HCT116 (cell line): ENCODE results near the gene RAP1GAP2. TPM values are rescaled to one million over a fixed set of nuclear protein-coding genes. Genes with fewer than 3 reads are reported as not detected.
A peak's percentile ranks its signal among the peaks of the same experiment; 100 is the strongest.
"Not testable (repeated sequence)": the region's sequence is repeated elsewhere in the genome, so short reads cannot be mapped to it uniquely, and the experiment has no call there.

ENCODE experiments used
- ATAC-seq: fragments of 200-7000 bp; cut with Tn5 transposase; 2 replicates; pipeline ENCODE4 v1.9.1; 2020; ENCODE audit warnings: mild to moderate bottlenecking, moderate library complexity
- BruUV-seq: library from RNA; stranded (reverse); fragments of 400-500 nt; replicated peaks from 2 replicates; lab custom pipeline; 2021; lab: Mats Ljungman, UMichigan
- CTCF ChIA-PET: fragments of 300-600 bp; sonication (Branson Sonifier 250); formaldehyde crosslinking; loops from one replicate; lab custom pipeline; 2021; ENCODE audit warnings: antibody characterized with exemption; lab: Charles Lee
- POLR2A ChIA-PET: fragments of 300-600, 350-600 bp; sonication (Branson Sonifier 250); formaldehyde crosslinking; loops from one replicate; lab custom pipeline; 2021; ENCODE audit warnings: antibody characterized with exemption; lab: Charles Lee
- RAD21 ChIA-PET, 2 experiments: fragments of 300-600 bp; sonication (Branson Sonifier 250); formaldehyde crosslinking; loops; one replicate each; lab custom pipeline; 2023; ENCODE audit warnings: low total read pairs in 2 of 2; ENCODE audit not compliant: uncharacterized antibody in 2 of 2, unreplicated experiment in 2 of 2, low non-redundant PET in 1 of 2; lab: Charles Lee
- DNase-seq: peaks from one replicate; pipeline ENCODE4 v3.0.0-alpha.2; 2010; ENCODE audit warnings: low read depth, low spot score
- H2AFZ ChIP-seq: fragments of 200-600 bp; shearing (Covaris generic), sonication (generic); 2 replicates; pipeline ENCODE4 v1.6.1; 2017; ENCODE audit warnings: low read depth, mixed run types, mixed read lengths, antibody characterized with exemption, low read length; ENCODE audit not compliant: poor library complexity, severe bottlenecking
- H3K27ac ChIP-seq: 2 replicates; pipeline ENCODE4 v1.5.1; 2012; ENCODE audit warnings: low read depth, low read length
- H3K27me3 ChIP-seq: fragments of 200-600 bp; sonication (generic); 2 replicates; pipeline ENCODE4 v1.6.1; 2016; ENCODE audit warnings: mixed run types, low read length, mixed read lengths; ENCODE audit not compliant: insufficient read depth
- H3K36me3 ChIP-seq, 2 experiments: fragments of 200-500 bp in 1 of 2; fragments of 200-600 bp in 1 of 2; sonication (Bioruptor generic) in 1 of 2; sonication (generic) in 1 of 2; 2 replicates each; pipeline versions ENCODE4 v1.5.1 to v1.6.1; 2014 to 2016; ENCODE audit warnings: low read length in 2 of 2, inconsistent platforms in 1 of 2, mixed read lengths in 1 of 2, mixed run types in 1 of 2; ENCODE audit not compliant: insufficient read depth in 2 of 2, control insufficient read depth in 1 of 2
- H3K4me1 ChIP-seq, 2 experiments: fragments of 200-600 bp in 1 of 2; sonication (generic) in 1 of 2; 2 replicates each; pipeline versions ENCODE4 v1.5.1 to v1.6.1; 2012 to 2017; ENCODE audit warnings: low read length in 2 of 2, inconsistent platforms in 1 of 2, mild to moderate bottlenecking in 1 of 2, mixed read lengths in 1 of 2, mixed run types in 1 of 2, moderate library complexity in 1 of 2; ENCODE audit not compliant: insufficient read depth in 2 of 2, control insufficient read depth in 1 of 2
- H3K4me2 ChIP-seq: fragments of 200-600 bp; sonication (generic); 2 replicates; pipeline ENCODE4 v1.6.1; 2017; ENCODE audit warnings: mixed run types, low read length, mixed read lengths
- H3K4me3 ChIP-seq, 2 experiments: fragments of 200-600 bp in 1 of 2; sonication (generic) in 1 of 2; replicated peaks in 1 of 2; 2 replicates each; pipeline ENCODE4 v1.5.1; 2011 to 2016; ENCODE audit warnings: low read length in 2 of 2, control low read depth in 1 of 2, low read depth in 1 of 2, mild to moderate bottlenecking in 1 of 2, mixed read lengths in 1 of 2, mixed run types in 1 of 2
- H3K79me2 ChIP-seq: fragments of 200-600 bp; sonication (generic); 2 replicates; pipeline ENCODE4 v1.6.1; 2017; ENCODE audit warnings: mild to moderate bottlenecking, mixed run types, low read length, moderate library complexity, mixed read lengths; ENCODE audit not compliant: insufficient read depth
- H3K9ac ChIP-seq: fragments of 200-600 bp; sonication (generic); 2 replicates; pipeline ENCODE4 v1.6.1; 2016; ENCODE audit warnings: low read length, mixed read lengths
- H3K9me2 ChIP-seq: fragments of 200-600 bp; sonication (generic), shearing (Covaris generic); 2 replicates; pipeline ENCODE4 v1.6.1; 2017; ENCODE audit warnings: mixed run types, mild to moderate bottlenecking, moderate library complexity; ENCODE audit not compliant: insufficient read depth
- H3K9me3 ChIP-seq, 2 experiments: fragments of 200-500 bp in 1 of 2; fragments of 200-600 bp in 1 of 2; sonication (Bioruptor generic) in 1 of 2; sonication (generic) in 1 of 2; 2 replicates each; pipeline ENCODE4 v1.6.1; 2014 to 2017; ENCODE audit warnings: low read length in 2 of 2, mixed read lengths in 2 of 2, inconsistent platforms in 1 of 2, low read depth in 1 of 2, mild to moderate bottlenecking in 1 of 2, mixed run types in 1 of 2, moderate library complexity in 1 of 2; ENCODE audit not compliant: control insufficient read depth in 1 of 2, insufficient read depth in 1 of 2
- H4K20me1 ChIP-seq: fragments of 200-600 bp; sonication (generic), shearing (Covaris generic); 2 replicates; pipeline ENCODE4 v1.6.1; 2017; ENCODE audit warnings: mixed run types, mild to moderate bottlenecking, moderate library complexity; ENCODE audit not compliant: insufficient read depth
- ELF1 ChIP-seq: IDR thresholded peaks from 2 replicates; pipeline ENCODE4 v1.6.1; 2012; ENCODE audit warnings: low read depth, borderline replicate concordance
- REST ChIP-seq: IDR thresholded peaks from 2 replicates; pipeline ENCODE4 v1.6.1; 2012; ENCODE audit warnings: low read depth
- SIN3A ChIP-seq: IDR thresholded peaks from 2 replicates; pipeline ENCODE4 v1.6.1; 2012; ENCODE audit warnings: low read depth
- intact Hi-C: fragments of 100-400 bp; cut with micrococcal nuclease; formaldehyde crosslinking; loops from 2 replicates; pipeline ENCODE4 v1.10.0; 2022
- total RNA-seq: library from RNA; stranded (reverse); gene quantifications from one replicate; pipeline ENCODE4 v1.2.1, GENCODE V29; 2021; ENCODE audit not compliant: unreplicated experiment

The RAP1GAP2 gene
- total RNA-seq, 1 experiment from 2014 or later: 54.6 TPM

- TF ChIP-seq ELF1: no peak
- no peak for TF ChIP-seq REST
- no peak for TF ChIP-seq SIN3A
- TF ChIP-seq, all 23 proteins: peak for 0
- Histone ChIP-seq H3K27ac (no peak overlapping the region), H3K27me3 (no peaks in the 10 kb centered on the region), H3K9me2 (no peaks in the 10 kb centered on the region), H3K9me3 (no peaks in the 10 kb centered on the region), H4K20me1 (no peaks in the 10 kb centered on the region), H3K4me1 (peaks cover 5 to 17% of the 10 kb centered on the region in 2 experiments; a peak in 3 of 4 replicates), H2AFZ (no peak overlapping the region), H3K79me2 (no peaks in the 10 kb centered on the region), H3K36me3 (no peaks in the 10 kb centered on the region), H3K4me3 (peak overlapping the region; percentile 70 to 71), H3K4me2 (peak overlapping the region; percentile 92), H3K9ac (no peak overlapping the region)
- RAD21 ChIA-PET: no interaction called here
- ATAC-seq: no peak
- intact Hi-C loops: loop anchor here (5.0 to 10.0 kb wide), 2 partner anchors 485 to 598 kb away; no protein-coding TSS in a partner anchor
- BruUV-seq: no TSS peak
- DNase-seq: no peak
- POLR2A ChIA-PET: no interaction called here
- CTCF ChIA-PET: interaction anchor here (1.1 to 1.8 kb wide), 3 partner anchors 552 to 599 kb away, joined by 4 to 22 read pairs (median 5); partner anchors contain the start of genes CTNS and SHPK
These were observed 253.6 kb downstream of the RAP1GAP2 start for GRCh38 chr17:3049705-3050295.

DNA sequence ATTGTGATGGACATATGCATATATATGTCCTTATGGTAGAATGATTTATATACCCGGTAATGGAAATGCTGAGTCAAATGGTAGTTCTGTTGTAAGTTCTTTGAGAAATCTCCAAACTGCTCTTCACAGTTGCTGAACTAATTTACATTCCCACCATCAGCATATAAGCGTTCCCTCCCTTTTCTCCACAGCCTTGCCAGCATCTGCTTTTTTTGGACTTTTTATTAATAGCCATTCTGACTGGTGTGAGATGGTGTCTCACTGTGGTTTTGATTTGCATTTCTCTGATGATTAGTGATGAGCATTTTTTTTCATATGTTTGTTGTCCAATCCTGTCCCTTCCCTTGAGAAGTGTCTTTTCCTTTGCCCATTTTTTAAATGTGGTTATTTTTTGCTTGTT, 258.6 kb downstream of the RAP1GAP2 start:
- H3K27me3 ChIP-seq, intact Hi-C loops, H3K27ac ChIP-seq, H3K79me2 ChIP-seq, POLR2A ChIA-PET, H2AFZ ChIP-seq, H3K36me3 ChIP-seq, DNase-seq, RAD21 ChIA-PET, H3K4me2 ChIP-seq, H4K20me1 ChIP-seq, CTCF ChIA-PET, BruUV-seq, H3K9me3 ChIP-seq, H3K9me2 ChIP-seq, H3K4me3 ChIP-seq, H3K4me1 ChIP-seq, ATAC-seq, H3K9ac ChIP-seq: not testable (repeated sequence)

DNA sequence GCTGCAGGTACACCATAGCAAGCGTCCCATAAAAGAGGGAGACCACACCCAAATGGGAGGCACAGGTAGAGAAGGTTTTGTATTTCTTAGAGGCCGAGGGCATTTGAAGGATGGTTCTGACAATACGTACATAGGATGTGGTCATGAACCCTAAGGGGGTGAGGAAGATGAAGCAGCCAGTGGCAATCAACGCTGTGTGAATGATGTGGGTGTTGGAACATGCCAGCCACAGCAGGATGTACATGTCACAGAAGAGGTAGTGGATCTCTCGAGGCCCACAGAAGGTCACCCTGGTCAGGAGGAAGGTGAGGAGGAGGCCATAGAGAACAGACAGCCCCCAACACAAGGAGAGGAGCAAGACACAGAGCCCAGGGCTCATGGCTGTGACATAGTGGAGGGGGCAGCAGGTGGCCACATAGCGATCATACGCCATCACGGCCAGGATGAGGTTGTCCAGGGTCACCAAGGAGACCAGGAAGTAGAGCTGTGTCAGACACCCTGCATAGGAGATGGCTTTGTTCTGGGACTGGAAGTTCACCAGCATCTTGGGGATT, 266.7 kb downstream of the RAP1GAP2 start:
- ATAC-seq, intact Hi-C loops: not testable (repeated sequence)

More for the DNA sequence above, 266.7 kb downstream of the RAP1GAP2 start:
- H2AFZ ChIP-seq, CTCF ChIA-PET, H3K9me2 ChIP-seq, H3K27ac ChIP-seq, BruUV-seq, H3K27me3 ChIP-seq, H3K4me1 ChIP-seq, H3K36me3 ChIP-seq, POLR2A ChIA-PET, DNase-seq, H3K9me3 ChIP-seq, H3K4me2 ChIP-seq, H3K4me3 ChIP-seq, RAD21 ChIA-PET, H3K9ac ChIP-seq, H3K79me2 ChIP-seq, H4K20me1 ChIP-seq: not testable (repeated sequence)
